DOHH2 (cell line): Measurements from ENCODE around the gene BIRC3.

ENCODE experiments used
- EZH2phosphoT487 ChIP-seq: fragments of 200-600 bp; sonication (generic); IDR thresholded peaks from 2 replicates; pipeline ENCODE4 v1.6.1; 2017; ENCODE audit warnings: borderline replicate concordance, mild to moderate bottlenecking, antibody characterized with exemption, low read length, moderate library complexity, mixed read lengths
- TF ChIP-seq, protein P1 (sequence below): fragments of 200-600 bp; sonication (generic); IDR thresholded peaks from one replicate; pipeline ENCODE4 v1.5.1; 2014; ENCODE audit warnings: antibody characterized with exemption, mild to moderate bottlenecking, low read depth, low read length; ENCODE audit not compliant: poor library complexity, severe bottlenecking

- TF ChIP-seq, protein P1, sequence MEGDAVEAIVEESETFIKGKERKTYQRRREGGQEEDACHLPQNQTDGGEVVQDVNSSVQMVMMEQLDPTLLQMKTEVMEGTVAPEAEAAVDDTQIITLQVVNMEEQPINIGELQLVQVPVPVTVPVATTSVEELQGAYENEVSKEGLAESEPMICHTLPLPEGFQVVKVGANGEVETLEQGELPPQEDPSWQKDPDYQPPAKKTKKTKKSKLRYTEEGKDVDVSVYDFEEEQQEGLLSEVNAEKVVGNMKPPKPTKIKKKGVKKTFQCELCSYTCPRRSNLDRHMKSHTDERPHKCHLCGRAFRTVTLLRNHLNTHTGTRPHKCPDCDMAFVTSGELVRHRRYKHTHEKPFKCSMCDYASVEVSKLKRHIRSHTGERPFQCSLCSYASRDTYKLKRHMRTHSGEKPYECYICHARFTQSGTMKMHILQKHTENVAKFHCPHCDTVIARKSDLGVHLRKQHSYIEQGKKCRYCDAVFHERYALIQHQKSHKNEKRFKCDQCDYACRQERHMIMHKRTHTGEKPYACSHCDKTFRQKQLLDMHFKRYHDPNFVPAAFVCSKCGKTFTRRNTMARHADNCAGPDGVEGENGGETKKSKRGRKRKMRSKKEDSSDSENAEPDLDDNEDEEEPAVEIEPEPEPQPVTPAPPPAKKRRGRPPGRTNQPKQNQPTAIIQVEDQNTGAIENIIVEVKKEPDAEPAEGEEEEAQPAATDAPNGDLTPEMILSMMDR = no peak
- no peak for TF ChIP-seq EZH2phosphoT487
These were observed 67.3 kb downstream of the BIRC3 start for GRCh38 chr11:102384419-102385079.
